Measurements from ENCODE around the gene STH. TPM values are rescaled to one million over a fixed set of nuclear protein-coding genes. Genes with fewer than 3 reads are reported as not detected.

STH gene
- polyA plus RNA-seq, 1 donor (not counting 4 experiments of a cell fraction or from before 2014, with no cell fraction given) = not detected

DNA sequence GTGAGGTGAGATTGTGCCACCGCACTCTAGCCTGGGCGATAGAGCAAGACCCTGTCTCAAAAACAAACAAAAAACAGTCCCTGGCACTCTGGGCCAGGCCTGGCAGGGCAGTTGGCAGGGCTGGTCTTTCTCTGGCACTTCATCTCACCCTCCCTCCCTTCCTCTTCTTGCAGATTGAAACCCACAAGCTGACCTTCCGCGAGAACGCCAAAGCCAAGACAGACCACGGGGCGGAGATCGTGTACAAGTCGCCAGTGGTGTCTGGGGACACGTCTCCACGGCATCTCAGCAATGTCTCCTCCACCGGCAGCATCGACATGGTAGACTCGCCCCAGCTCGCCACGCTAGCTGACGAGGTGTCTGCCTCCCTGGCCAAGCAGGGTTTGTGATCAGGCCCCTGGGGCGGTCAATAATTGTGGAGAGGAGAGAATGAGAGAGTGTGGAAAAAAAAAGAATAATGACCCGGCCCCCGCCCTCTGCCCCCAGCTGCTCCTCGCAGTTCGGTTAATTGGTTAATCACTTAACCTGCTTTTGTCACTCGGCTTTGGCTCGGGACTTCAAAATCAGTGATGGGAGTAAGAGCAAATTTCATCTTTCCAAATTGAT, 24.8 kb downstream of the STH start:
- H3K36me3 ChIP-seq (ENCODE audit: control insufficient read depth in 2 of 2, extremely low read depth in 1 of 2, insufficient read depth in 2 of 2, low read length in 2 of 2) = peaks cover 4 to 12% of the 10 kb centered on the region in 2 experiments

GRCh38 chr17:46024590-46024989, 25.5 kb downstream of the STH start:
- FAIRE-seq (no peak), DNase-seq (ENCODE audit: low read depth, low spot score) (no peak)
- Histone ChIP-seq H3K36me3 (ENCODE audit: control insufficient read depth in 2 of 2, extremely low read depth in 1 of 2, insufficient read depth in 2 of 2, low read length in 2 of 2) (peaks cover 4 to 12% of the 10 kb centered on the region in 2 experiments), H3K79me2 (ENCODE audit: control insufficient read depth, insufficient read depth, low read length) (no peaks in the 10 kb centered on the region), H3K4me2 (ENCODE audit: control insufficient read depth, extremely low read depth, insufficient read depth, low read depth, low read length) (no peak overlapping the region), H3K9me1 (ENCODE audit: control insufficient read depth, extremely low read depth, insufficient read depth, low read length) (no peaks in the 10 kb centered on the region), H3K27me3 (ENCODE audit: control insufficient read depth, extremely low read depth, insufficient read depth, low read length) (no peaks in the 10 kb centered on the region), H3K9me3 (ENCODE audit: control insufficient read depth, low read depth, low read length) (no peaks in the 10 kb centered on the region), H4K20me1 (ENCODE audit: control insufficient read depth, extremely low read depth, insufficient read depth, low read length) (no peaks in the 10 kb centered on the region), H3K27ac (ENCODE audit: control insufficient read depth, insufficient read depth, low read length) (no peak overlapping the region), H2AFZ (ENCODE audit: control insufficient read depth, low read length) (no peak overlapping the region), H3K4me3 (ENCODE audit: control insufficient read depth in 2 of 3, extremely low read depth in 1 of 3, insufficient read depth in 2 of 3, low read depth in 1 of 3, low read length in 3 of 3) (no peak overlapping the region), H3K9ac (ENCODE audit: control insufficient read depth, extremely low read depth, insufficient read depth, low read length) (no peak overlapping the region), H3K4me1 (ENCODE audit: control insufficient read depth, extremely low read depth, insufficient read depth, low read length) (no peaks in the 10 kb centered on the region)
- dilution Hi-C loops (cut with MboI; ENCODE audit: extremely low pct_ligation_motif_present, low sequenced_read_pairs) = no loop called here
- TF ChIP-seq EZH2 (IDR thresholded peaks at IDR 0.05; ENCODE audit: low read length) = no peak
- TF ChIP-seq, protein P1, sequence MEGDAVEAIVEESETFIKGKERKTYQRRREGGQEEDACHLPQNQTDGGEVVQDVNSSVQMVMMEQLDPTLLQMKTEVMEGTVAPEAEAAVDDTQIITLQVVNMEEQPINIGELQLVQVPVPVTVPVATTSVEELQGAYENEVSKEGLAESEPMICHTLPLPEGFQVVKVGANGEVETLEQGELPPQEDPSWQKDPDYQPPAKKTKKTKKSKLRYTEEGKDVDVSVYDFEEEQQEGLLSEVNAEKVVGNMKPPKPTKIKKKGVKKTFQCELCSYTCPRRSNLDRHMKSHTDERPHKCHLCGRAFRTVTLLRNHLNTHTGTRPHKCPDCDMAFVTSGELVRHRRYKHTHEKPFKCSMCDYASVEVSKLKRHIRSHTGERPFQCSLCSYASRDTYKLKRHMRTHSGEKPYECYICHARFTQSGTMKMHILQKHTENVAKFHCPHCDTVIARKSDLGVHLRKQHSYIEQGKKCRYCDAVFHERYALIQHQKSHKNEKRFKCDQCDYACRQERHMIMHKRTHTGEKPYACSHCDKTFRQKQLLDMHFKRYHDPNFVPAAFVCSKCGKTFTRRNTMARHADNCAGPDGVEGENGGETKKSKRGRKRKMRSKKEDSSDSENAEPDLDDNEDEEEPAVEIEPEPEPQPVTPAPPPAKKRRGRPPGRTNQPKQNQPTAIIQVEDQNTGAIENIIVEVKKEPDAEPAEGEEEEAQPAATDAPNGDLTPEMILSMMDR (optimal IDR thresholded peaks at IDR 0.05 in 1 of 3, IDR thresholded peaks at IDR 0.05 in 1 of 3, conservative IDR thresholded peaks at IDR 0.05 in 1 of 3; ENCODE audit: extremely low read depth in 1 of 3, insufficient read depth in 2 of 3, low read length in 3 of 3) = no peak

More for the DNA sequence above, 24.8 kb downstream of the STH start:
- no peaks in the 10 kb centered on the region for H3K4me1 ChIP-seq (ENCODE audit: control insufficient read depth, extremely low read depth, insufficient read depth, low read length)
- H3K79me2 ChIP-seq (ENCODE audit: control insufficient read depth, insufficient read depth, low read length) = no peaks in the 10 kb centered on the region
- FAIRE-seq (no peak), DNase-seq (ENCODE audit: low read depth, low spot score) (no peak)
- H3K27me3 ChIP-seq (ENCODE audit: control insufficient read depth, extremely low read depth, insufficient read depth, low read length) = no peaks in the 10 kb centered on the region
- no peaks in the 10 kb centered on the region for H3K9me3 ChIP-seq (ENCODE audit: control insufficient read depth, low read depth, low read length)
- no peak overlapping the region for H2AFZ ChIP-seq (ENCODE audit: control insufficient read depth, low read length)
- H4K20me1 ChIP-seq (ENCODE audit: control insufficient read depth, extremely low read depth, insufficient read depth, low read length) = no peaks in the 10 kb centered on the region
- TF ChIP-seq, protein P1 (optimal IDR thresholded peaks at IDR 0.05 in 1 of 3, IDR thresholded peaks at IDR 0.05 in 1 of 3, conservative IDR thresholded peaks at IDR 0.05 in 1 of 3; ENCODE audit: extremely low read depth in 1 of 3, insufficient read depth in 2 of 3, low read length in 3 of 3) = no peak
- no peak for TF ChIP-seq EZH2 (IDR thresholded peaks at IDR 0.05; ENCODE audit: low read length)
- no peak overlapping the region for H3K4me2 ChIP-seq (ENCODE audit: control insufficient read depth, extremely low read depth, insufficient read depth, low read depth, low read length)
- H3K9ac ChIP-seq (ENCODE audit: control insufficient read depth, extremely low read depth, insufficient read depth, low read length) = no peak overlapping the region
- no peak overlapping the region for H3K4me3 ChIP-seq (ENCODE audit: control insufficient read depth in 2 of 3, extremely low read depth in 1 of 3, insufficient read depth in 2 of 3, low read depth in 1 of 3, low read length in 3 of 3)
- H3K27ac ChIP-seq (ENCODE audit: control insufficient read depth, insufficient read depth, low read length) = no peak overlapping the region
- dilution Hi-C loops (cut with MboI; ENCODE audit: extremely low pct_ligation_motif_present, low sequenced_read_pairs) = no loop called here
- H3K9me1 ChIP-seq (ENCODE audit: control insufficient read depth, extremely low read depth, insufficient read depth, low read length) = no peaks in the 10 kb centered on the region
